Caco-2 (cell line): Measurements from ENCODE around the gene PDSS2. TPM values are rescaled to one million over a fixed set of nuclear protein-coding genes. Genes with fewer than 3 reads are reported as not detected.

Experiments used
- BruUV-seq: library from RNA; stranded (reverse); fragments of 400-500 nt; replicated peaks from 2 replicates; lab custom pipeline; 2021; lab: Mats Ljungman, UMichigan
- CTCF ChIA-PET: fragments of 300-600 bp; sonication (Branson Sonifier 250); formaldehyde crosslinking; loops from one replicate; lab custom pipeline; 2022; ENCODE audit warnings: antibody characterized with exemption; lab: Charles Lee
- POLR2A ChIA-PET: fragments of 300-600 bp; sonication (Branson Sonifier 250); formaldehyde crosslinking; loops from one replicate; lab custom pipeline; 2022; ENCODE audit warnings: antibody characterized with exemption; lab: Charles Lee
- DNase-seq, 2 experiments: peaks; one replicate each; pipeline versions ENCODE4 v3.0.0 to v3.0.0-alpha.2; 2020 to 2022
- H3K27me3 ChIP-seq: replicated peaks from 2 replicates; pipeline ENCODE4 v1.6.0; 2011; ENCODE audit warnings: low read length; ENCODE audit not compliant: control insufficient read depth, insufficient read depth
- H3K36me3 ChIP-seq: 2 replicates; pipeline ENCODE4 v1.5.1; 2011; ENCODE audit warnings: low read length; ENCODE audit not compliant: control insufficient read depth, insufficient read depth
- H3K4me1 ChIP-seq: fragments of 250-450 bp; sonication (Bioruptor Pico); 2 replicates; pipeline ENCODE4 v1.5.1; 2020; ENCODE audit warnings: mild to moderate bottlenecking
- H3K4me3 ChIP-seq: 2 replicates; pipeline ENCODE4 v1.5.1; 2011; ENCODE audit warnings: low read depth, mild to moderate bottlenecking, control low read depth, low read length
- H3K9me3 ChIP-seq: fragments of 250-450 bp; sonication (Bioruptor Pico); 2 replicates; pipeline ENCODE4 v1.5.1; 2020; ENCODE audit warnings: mild to moderate bottlenecking, moderate library complexity
- H3K27ac Mint-ChIP-seq: one replicate; pipeline ENCODE4 v1.8.0; 2022; ENCODE audit warnings: mixed read lengths; ENCODE audit not compliant: unreplicated experiment
- H3K27me3 Mint-ChIP-seq: one replicate; pipeline ENCODE4 v1.8.0; 2022; ENCODE audit warnings: mixed read lengths; ENCODE audit not compliant: insufficient read depth, unreplicated experiment
- H3K36me3 Mint-ChIP-seq: one replicate; pipeline ENCODE4 v1.8.0; 2022; ENCODE audit warnings: mild to moderate bottlenecking, mixed read lengths; ENCODE audit not compliant: insufficient read depth, unreplicated experiment
- H3K4me1 Mint-ChIP-seq: one replicate; pipeline ENCODE4 v1.8.0; 2022; ENCODE audit warnings: low read depth, mixed read lengths; ENCODE audit not compliant: unreplicated experiment
- H3K4me3 Mint-ChIP-seq: one replicate; pipeline ENCODE4 v1.8.0; 2022; ENCODE audit warnings: mild to moderate bottlenecking, moderate library complexity, mixed read lengths; ENCODE audit not compliant: unreplicated experiment
- H3K9me3 Mint-ChIP-seq: one replicate; pipeline ENCODE4 v1.8.0; 2022; ENCODE audit warnings: mixed read lengths; ENCODE audit not compliant: unreplicated experiment
- CTCF ChIP-seq, 2 experiments: fragments of 200-600 bp in 1 of 2; IDR thresholded peaks; 1 replicate in 1 of 2; 2 replicates in 1 of 2; pipeline versions ENCODE4 v1.5.1 to v1.8.0; 2011 to 2022; ENCODE audit warnings: antibody characterized with exemption in 1 of 2, control low read depth in 1 of 2, inconsistent platforms in 1 of 2, low read depth in 1 of 2, low read length in 1 of 2, mild to moderate bottlenecking in 1 of 2, moderate library complexity in 1 of 2; ENCODE audit not compliant: insufficient read depth in 1 of 2, severe bottlenecking in 1 of 2, unreplicated experiment in 1 of 2
- intact Hi-C: fragments of 100-400 bp; cut with micrococcal nuclease; formaldehyde crosslinking; loops from one replicate; pipeline ENCODE4 v1.10.0; 2022; ENCODE audit not compliant: unreplicated experiment
- total RNA-seq: library from RNA; stranded (reverse); gene quantifications from 2 replicates; pipeline ENCODE4 v1.2.3, GENCODE V29; 2022

Gene PDSS2
- total RNA-seq, 1 experiment from 2014 or later: 10.3 TPM

- ChIA-PET CTCF (interaction anchor here (0.9 to 1.9 kb wide), 7 partner anchors 20 to 345 kb away, joined by 3 to 44 read pairs (median 4); no protein-coding TSS in a partner anchor), POLR2A (interaction anchor here (0.6 to 2.0 kb wide), 9 partner anchors 12 to 343 kb away, joined by 3 to 13 read pairs (median 4); partner anchors contain the start of gene BEND3)
- intact Hi-C loops: loop anchor here (1.0 to 5.0 kb wide), 4 partner anchors 96 to 306 kb away; no protein-coding TSS in a partner anchor
- Histone ChIP-seq H3K9me3 (no peaks in the 10 kb centered on the region), H3K27me3 (no peaks in the 10 kb centered on the region), H3K36me3 (no peaks in the 10 kb centered on the region), H3K4me1 (no peaks in the 10 kb centered on the region), H3K4me3 (peak overlapping the region; percentile 85)
- TF ChIP-seq CTCF (IDR thresholded peaks at IDR 0.05; ENCODE audit: insufficient read depth in 1 of 2, low read depth in 1 of 2, low read length in 1 of 2, severe bottlenecking in 1 of 2, unreplicated experiment in 1 of 2): no peak
- Mint-ChIP-seq H3K4me3 (peak overlapping the region; percentile 88), H3K9me3 (no peaks in the 10 kb centered on the region), H3K27me3 (no peaks in the 10 kb centered on the region), H3K36me3 (no peaks in the 10 kb centered on the region), H3K4me1 (peaks cover 6% of the 10 kb centered on the region), H3K27ac (peak overlapping the region; percentile 89)
- DNase-seq: peak; percentile 39 to 41
- TSS peak; percentile 53 for BruUV-seq
Measured at GRCh38 chr6:107458672-107459282, 587 bp downstream of the PDSS2 start.

GRCh38 chr6:107448776-107449175 is 10.6 kb downstream of the PDSS2 start:
- H3K36me3 Mint-ChIP-seq: peaks cover 7% of the 10 kb centered on the region
- Histone ChIP-seq H3K36me3 (no peaks in the 10 kb centered on the region), H3K4me3 (no peak overlapping the region), H3K27me3 (no peaks in the 10 kb centered on the region), H3K9me3 (peaks cover 19% of the 10 kb centered on the region), H3K4me1 (no peaks in the 10 kb centered on the region)
- TF ChIP-seq CTCF (IDR thresholded peaks at IDR 0.05; ENCODE audit: insufficient read depth in 1 of 2, low read depth in 1 of 2, low read length in 1 of 2, severe bottlenecking in 1 of 2, unreplicated experiment in 1 of 2): no peak
- no peak overlapping the region for H3K27ac Mint-ChIP-seq
- intact Hi-C loops: no loop called here
- no peak for DNase-seq
- H3K4me3 Mint-ChIP-seq: no peak overlapping the region
- BruUV-seq: no TSS peak
- H3K4me1 Mint-ChIP-seq: peaks cover 6% of the 10 kb centered on the region
- H3K27me3 Mint-ChIP-seq: no peaks in the 10 kb centered on the region
- peaks cover 24% of the 10 kb centered on the region for H3K9me3 Mint-ChIP-seq
- ChIA-PET POLR2A (no interaction called here), CTCF (no interaction called here)

GRCh38 chr6:107447663-107448216 is 11.6 kb downstream of the PDSS2 start:
- ChIA-PET CTCF (no interaction called here), POLR2A (no interaction called here)
- Mint-ChIP-seq H3K4me1 (peaks cover 6% of the 10 kb centered on the region), H3K9me3 (peaks cover 24% of the 10 kb centered on the region), H3K27me3 (no peaks in the 10 kb centered on the region), H3K27ac (no peak overlapping the region), H3K36me3 (peaks cover 7% of the 10 kb centered on the region), H3K4me3 (no peak overlapping the region)
- Histone ChIP-seq H3K36me3 (no peaks in the 10 kb centered on the region), H3K27me3 (no peaks in the 10 kb centered on the region), H3K9me3 (peaks cover 19% of the 10 kb centered on the region), H3K4me1 (no peaks in the 10 kb centered on the region), H3K4me3 (no peak overlapping the region)
- BruUV-seq: no TSS peak
- intact Hi-C loops: no loop called here
- DNase-seq: peak in 1 of 2 experiments; percentile 19
- no peak for TF ChIP-seq CTCF (IDR thresholded peaks at IDR 0.05; ENCODE audit: insufficient read depth in 1 of 2, low read depth in 1 of 2, low read length in 1 of 2, severe bottlenecking in 1 of 2, unreplicated experiment in 1 of 2)
